GM12878 (cell line): ENCODE results near the gene LETM1.

ENCODE experiments used
- CTCF ChIP-seq, 3 experiments: IDR thresholded peaks in 2 of 3; conservative IDR thresholded peaks in 1 of 3; 2 replicates each; pipeline ENCODE4 v1.5.1; 2011; ENCODE audit warnings: low read depth in 3 of 3, low read length in 3 of 3, mild to moderate bottlenecking in 3 of 3, control low read depth in 2 of 3, moderate library complexity in 2 of 3, inconsistent platforms in 1 of 3, mixed read lengths in 1 of 3; ENCODE audit not compliant: control insufficient read depth in 2 of 3, insufficient read depth in 1 of 3; ENCODE audit errors: extremely low read depth in 1 of 3
- EP300 ChIP-seq, 2 experiments: fragments of 150-350 bp in 1 of 2; IDR thresholded peaks; 2 replicates each; pipeline ENCODE4 v1.6.1; 2011 to 2012; ENCODE audit warnings: low read depth in 2 of 2, low read length in 2 of 2, borderline replicate concordance in 1 of 2, improper control_type of control experiment in 1 of 2, inconsistent platforms in 1 of 2; ENCODE audit not compliant: control insufficient read depth in 1 of 2
- ETV6 ChIP-seq, 2 experiments: fragments of 450-650 bp in 1 of 2; IDR thresholded peaks in 1 of 2; conservative IDR thresholded peaks in 1 of 2; 2 replicates each; pipeline ENCODE4 v1.6.1; 2014; ENCODE audit warnings: antibody characterized with exemption in 1 of 2, borderline replicate concordance in 1 of 2, low read depth in 1 of 2, mild to moderate bottlenecking in 1 of 2, moderate library complexity in 1 of 2
- EZH2 ChIP-seq: IDR thresholded peaks from 2 replicates; pipeline ENCODE4 v1.6.1; 2012; ENCODE audit warnings: low read depth, mild to moderate bottlenecking, control low read depth, inconsistent platforms, low read length, borderline replicate concordance; ENCODE audit not compliant: control insufficient read depth
- RAD21 ChIP-seq: IDR thresholded peaks from 2 replicates; pipeline ENCODE4 v1.6.1; 2011; ENCODE audit warnings: mild to moderate bottlenecking, low read depth, low read length, moderate library complexity; ENCODE audit not compliant: insufficient read depth
- USF2 ChIP-seq: IDR thresholded peaks from 2 replicates; pipeline ENCODE4 v1.6.1; 2011; ENCODE audit warnings: low read depth, low read length, improper control_type of control experiment, borderline replicate concordance
- YY1 ChIP-seq: IDR thresholded peaks from 2 replicates; pipeline ENCODE4 v1.6.1; 2011; ENCODE audit warnings: low read depth, mild to moderate bottlenecking, low read length
- ZNF274 ChIP-seq: IDR thresholded peaks from one replicate; pipeline ENCODE4 v1.8.0; 2011; ENCODE audit not compliant: insufficient read length, insufficient read depth

GRCh38 chr4:1763070-1763549 is 92.8 kb downstream of the LETM1 start:
- no peak for TF ChIP-seq EZH2
- TF ChIP-seq EP300 (IDR thresholded peaks at IDR 0.05; ENCODE audit: borderline replicate concordance in 1 of 2, control insufficient read depth in 1 of 2, low read depth in 2 of 2, low read length in 2 of 2): no peak
- TF ChIP-seq ZNF274: no peak
- no peak for TF ChIP-seq RAD21
- TF ChIP-seq YY1: no peak
- TF ChIP-seq USF2: no peak
- no peak for TF ChIP-seq CTCF (IDR thresholded peaks at IDR 0.05 in 2 of 3, conservative IDR thresholded peaks at IDR 0.05 in 1 of 3; ENCODE audit: control insufficient read depth in 2 of 3, extremely low read depth in 1 of 3, insufficient read depth in 1 of 3, low read depth in 3 of 3, low read length in 3 of 3)
- TF ChIP-seq ETV6 (conservative IDR thresholded peaks at IDR 0.05 in 1 of 2, IDR thresholded peaks at IDR 0.05 in 1 of 2; ENCODE audit: borderline replicate concordance in 1 of 2, low read depth in 1 of 2): no peak
